SK-N-MC (cell line): ENCODE data around the gene PPP1R12B.
"Not testable (repeated sequence)": the region's sequence is repeated elsewhere in the genome, so short reads cannot be mapped to it uniquely, and the experiment has no call there.

ENCODE experiments used
- EZH2 ChIP-seq: fragments of 200-600 bp; sonication (generic); IDR thresholded peaks from one replicate; pipeline ENCODE4 v1.6.1; 2017; ENCODE audit warnings: antibody characterized with exemption
- POLR2AphosphoS5 ChIP-seq: IDR thresholded peaks from 2 replicates; pipeline ENCODE4 v1.6.1; 2012; ENCODE audit warnings: mild to moderate bottlenecking, low read depth, low read length, borderline replicate concordance

- not testable (repeated sequence) for TF ChIP-seq EZH2, POLR2AphosphoS5
These were observed 278.5 kb downstream of the PPP1R12B start for GRCh38 chr1:202627036-202627435.
